Caco-2 (cell line): ENCODE results near the gene PCGF1. TPM values are rescaled to one million over a fixed set of nuclear protein-coding genes. Genes with fewer than 3 reads are reported as not detected.

Source experiments
- BruUV-seq: library from RNA; stranded (reverse); fragments of 400-500 nt; replicated peaks from 2 replicates; lab custom pipeline; 2021; lab: Mats Ljungman, UMichigan
- CTCF ChIA-PET: fragments of 300-600 bp; sonication (Branson Sonifier 250); formaldehyde crosslinking; loops from one replicate; lab custom pipeline; 2022; ENCODE audit warnings: antibody characterized with exemption; lab: Charles Lee
- POLR2A ChIA-PET: fragments of 300-600 bp; sonication (Branson Sonifier 250); formaldehyde crosslinking; loops from one replicate; lab custom pipeline; 2022; ENCODE audit warnings: antibody characterized with exemption; lab: Charles Lee
- DNase-seq, 2 experiments: peaks; one replicate each; pipeline versions ENCODE4 v3.0.0 to v3.0.0-alpha.2; 2020 to 2022
- H3K27me3 ChIP-seq: replicated peaks from 2 replicates; pipeline ENCODE4 v1.6.0; 2011; ENCODE audit warnings: low read length; ENCODE audit not compliant: control insufficient read depth, insufficient read depth
- H3K36me3 ChIP-seq: 2 replicates; pipeline ENCODE4 v1.5.1; 2011; ENCODE audit warnings: low read length; ENCODE audit not compliant: control insufficient read depth, insufficient read depth
- H3K4me1 ChIP-seq: fragments of 250-450 bp; sonication (Bioruptor Pico); 2 replicates; pipeline ENCODE4 v1.5.1; 2020; ENCODE audit warnings: mild to moderate bottlenecking
- H3K4me3 ChIP-seq: 2 replicates; pipeline ENCODE4 v1.5.1; 2011; ENCODE audit warnings: low read depth, mild to moderate bottlenecking, control low read depth, low read length
- H3K9me3 ChIP-seq: fragments of 250-450 bp; sonication (Bioruptor Pico); 2 replicates; pipeline ENCODE4 v1.5.1; 2020; ENCODE audit warnings: mild to moderate bottlenecking, moderate library complexity
- H3K27ac Mint-ChIP-seq: one replicate; pipeline ENCODE4 v1.8.0; 2022; ENCODE audit warnings: mixed read lengths; ENCODE audit not compliant: unreplicated experiment
- H3K27me3 Mint-ChIP-seq: one replicate; pipeline ENCODE4 v1.8.0; 2022; ENCODE audit warnings: mixed read lengths; ENCODE audit not compliant: insufficient read depth, unreplicated experiment
- H3K36me3 Mint-ChIP-seq: one replicate; pipeline ENCODE4 v1.8.0; 2022; ENCODE audit warnings: mild to moderate bottlenecking, mixed read lengths; ENCODE audit not compliant: insufficient read depth, unreplicated experiment
- H3K4me1 Mint-ChIP-seq: one replicate; pipeline ENCODE4 v1.8.0; 2022; ENCODE audit warnings: low read depth, mixed read lengths; ENCODE audit not compliant: unreplicated experiment
- H3K4me3 Mint-ChIP-seq: one replicate; pipeline ENCODE4 v1.8.0; 2022; ENCODE audit warnings: mild to moderate bottlenecking, moderate library complexity, mixed read lengths; ENCODE audit not compliant: unreplicated experiment
- H3K9me3 Mint-ChIP-seq: one replicate; pipeline ENCODE4 v1.8.0; 2022; ENCODE audit warnings: mixed read lengths; ENCODE audit not compliant: unreplicated experiment
- CTCF ChIP-seq, 2 experiments: fragments of 200-600 bp in 1 of 2; IDR thresholded peaks; 1 replicate in 1 of 2; 2 replicates in 1 of 2; pipeline versions ENCODE4 v1.5.1 to v1.8.0; 2011 to 2022; ENCODE audit warnings: antibody characterized with exemption in 1 of 2, control low read depth in 1 of 2, inconsistent platforms in 1 of 2, low read depth in 1 of 2, low read length in 1 of 2, mild to moderate bottlenecking in 1 of 2, moderate library complexity in 1 of 2; ENCODE audit not compliant: insufficient read depth in 1 of 2, severe bottlenecking in 1 of 2, unreplicated experiment in 1 of 2
- intact Hi-C: fragments of 100-400 bp; cut with micrococcal nuclease; formaldehyde crosslinking; loops from one replicate; pipeline ENCODE4 v1.10.0; 2022; ENCODE audit not compliant: unreplicated experiment
- total RNA-seq: library from RNA; stranded (reverse); gene quantifications from 2 replicates; pipeline ENCODE4 v1.2.3, GENCODE V29; 2022

The PCGF1 gene
- total RNA-seq, 1 experiment from 2014 or later = 29.7 TPM

- no peaks in the 10 kb centered on the region for H3K27me3 ChIP-seq
- peak in 1 of 2 experiments; percentile 50 for DNase-seq
- Mint-ChIP-seq H3K27me3 (peaks cover 8% of the 10 kb centered on the region), H3K36me3 (peaks cover 4% of the 10 kb centered on the region), H3K27ac (peak overlapping the region; percentile 34), H3K9me3 (no peaks in the 10 kb centered on the region), H3K4me3 (peak overlapping the region; percentile 72), H3K4me1 (no peaks in the 10 kb centered on the region)
- no peaks in the 10 kb centered on the region for H3K9me3 ChIP-seq
- intact Hi-C loops = no loop called here
- H3K4me3 ChIP-seq = peak overlapping the region; percentile 60
- H3K36me3 ChIP-seq = no peaks in the 10 kb centered on the region
- H3K4me1 ChIP-seq = no peaks in the 10 kb centered on the region
- TF ChIP-seq CTCF (IDR thresholded peaks at IDR 0.05; ENCODE audit: insufficient read depth in 1 of 2, low read depth in 1 of 2, low read length in 1 of 2, severe bottlenecking in 1 of 2, unreplicated experiment in 1 of 2) = no peak
- CTCF ChIA-PET = interaction anchor here (1.0 kb wide), 1 partner anchor 33 kb away, joined by 3 read pairs; the partner anchor contains the start of genes CCDC142 and TTC31
- POLR2A ChIA-PET = interaction anchor here (1.1 kb wide), 1 partner anchor 15 kb away, joined by 5 read pairs; the partner anchor contains the start of gene HTRA2
- no TSS peak for BruUV-seq
These were observed 7.9 kb upstream of the PCGF1 start for GRCh38 chr2:74515271-74515980.

GRCh38 chr2:74514368-74515270 is 7.1 kb upstream of the PCGF1 start, which contains the start of gene TLX2:
TSS of gene TLX2 (plus strand) at chr2:74514450. CDS start at chr2:74514807, 357 bp downstream.
- Histone ChIP-seq H3K4me3 (peak within 1 kb of the TSS; percentile 60), H3K9me3 (no peaks in the 10 kb centered on the region), H3K27me3 (no peaks in the 10 kb centered on the region), H3K36me3 (no peaks in the 10 kb centered on the region), H3K4me1 (no peaks in the 10 kb centered on the region)
- CTCF ChIA-PET = interaction anchor here (0.6 kb wide), 2 partner anchors 10 to 16 kb away, joined by 3 read pairs; no protein-coding TSS in a partner anchor
- Mint-ChIP-seq H3K4me3 (peak within 1 kb of the TSS; percentile 72), H3K27ac (peak within 1 kb of the TSS; percentile 34), H3K4me1 (no peaks in the 10 kb centered on the region), H3K27me3 (peaks cover 3% of the 10 kb centered on the region), H3K36me3 (peaks cover 6% of the 10 kb centered on the region), H3K9me3 (no peaks in the 10 kb centered on the region)
- POLR2A ChIA-PET = no interaction called here
- BruUV-seq = no TSS peak
- DNase-seq = no peak
- intact Hi-C loops = no loop called here
- no peak for TF ChIP-seq CTCF (IDR thresholded peaks at IDR 0.05; ENCODE audit: insufficient read depth in 1 of 2, low read depth in 1 of 2, low read length in 1 of 2, severe bottlenecking in 1 of 2, unreplicated experiment in 1 of 2)
